Osteoblast (primary cell): ENCODE results near the gene CADPS. TPM values are rescaled to one million over a fixed set of nuclear protein-coding genes. Genes with fewer than 3 reads are reported as not detected.

Experiments used
- DNase-seq: peaks from one replicate; pipeline ENCODE4 v3.0.0; 2011; ENCODE audit warnings: low spot score, mixed read lengths; ENCODE audit not compliant: insufficient read length; ENCODE audit errors: missing footprints
- H2AFZ ChIP-seq: 2 replicates; pipeline ENCODE4 v1.6.0; 2011; ENCODE audit warnings: mild to moderate bottlenecking, low read length
- H3K27ac ChIP-seq: 2 replicates; pipeline ENCODE4 v1.5.1; 2011; ENCODE audit warnings: mild to moderate bottlenecking, low read depth, low read length, moderate library complexity
- H3K27me3 ChIP-seq: 2 replicates; pipeline ENCODE4 v1.6.0; 2012; ENCODE audit warnings: mild to moderate bottlenecking, control low read depth, inconsistent platforms, low read length, moderate library complexity; ENCODE audit not compliant: insufficient read depth
- H3K36me3 ChIP-seq: 2 replicates; pipeline ENCODE4 v1.5.1; 2011; ENCODE audit warnings: mild to moderate bottlenecking, low read length, control low read depth, moderate library complexity; ENCODE audit not compliant: insufficient read depth
- H3K4me1 ChIP-seq: 2 replicates; pipeline ENCODE4 v1.5.1; 2011; ENCODE audit warnings: mild to moderate bottlenecking, low read length, control low read depth, moderate library complexity; ENCODE audit not compliant: insufficient read depth
- H3K4me2 ChIP-seq: 2 replicates; pipeline ENCODE4 v1.6.0; 2011; ENCODE audit warnings: mild to moderate bottlenecking, low read length; ENCODE audit not compliant: insufficient read depth
- H3K4me3 ChIP-seq: fragments of 200-600 bp; sonication (generic); 3 replicates; pipeline ENCODE4 v1.5.1; 2012; ENCODE audit warnings: mild to moderate bottlenecking, low read length, inconsistent platforms; ENCODE audit not compliant: insufficient read depth
- H3K79me2 ChIP-seq: 2 replicates; pipeline ENCODE4 v1.6.0; 2012; ENCODE audit warnings: mild to moderate bottlenecking, low read length, control low read depth, inconsistent platforms; ENCODE audit not compliant: insufficient read depth
- H3K9me3 ChIP-seq: 2 replicates; pipeline ENCODE4 v1.5.1; 2011; ENCODE audit warnings: low read depth, low read length, control low read depth
- H4K20me1 ChIP-seq: 2 replicates; pipeline ENCODE4 v1.6.0; 2012; ENCODE audit warnings: mild to moderate bottlenecking, low read length, control low read depth; ENCODE audit not compliant: insufficient read depth
- total RNA-seq: library from RNA; depleted of rRNA; stranded (reverse); fragments of >200 nt; gene quantifications from 2 replicates; pipeline ENCODE4 v1.2.3, GENCODE V29; 2012
- TF ChIP-seq, protein P1 (sequence below): IDR thresholded peaks from 2 replicates; pipeline ENCODE4 v1.5.1; 2011; ENCODE audit warnings: mild to moderate bottlenecking, low read depth, low read length, moderate library complexity; ENCODE audit errors: extremely low read depth

CADPS gene
- total RNA-seq, 1 donor, result not detected

- no peak overlapping the region for H3K4me3 ChIP-seq
- no peaks in the 10 kb centered on the region for H3K36me3 ChIP-seq
- DNase-seq, result no peak
- H3K4me1 ChIP-seq, result no peaks in the 10 kb centered on the region
- H3K4me2 ChIP-seq, result no peak overlapping the region
- no peak overlapping the region for H3K27ac ChIP-seq
- H3K79me2 ChIP-seq, result no peaks in the 10 kb centered on the region
- TF ChIP-seq, protein P1, sequence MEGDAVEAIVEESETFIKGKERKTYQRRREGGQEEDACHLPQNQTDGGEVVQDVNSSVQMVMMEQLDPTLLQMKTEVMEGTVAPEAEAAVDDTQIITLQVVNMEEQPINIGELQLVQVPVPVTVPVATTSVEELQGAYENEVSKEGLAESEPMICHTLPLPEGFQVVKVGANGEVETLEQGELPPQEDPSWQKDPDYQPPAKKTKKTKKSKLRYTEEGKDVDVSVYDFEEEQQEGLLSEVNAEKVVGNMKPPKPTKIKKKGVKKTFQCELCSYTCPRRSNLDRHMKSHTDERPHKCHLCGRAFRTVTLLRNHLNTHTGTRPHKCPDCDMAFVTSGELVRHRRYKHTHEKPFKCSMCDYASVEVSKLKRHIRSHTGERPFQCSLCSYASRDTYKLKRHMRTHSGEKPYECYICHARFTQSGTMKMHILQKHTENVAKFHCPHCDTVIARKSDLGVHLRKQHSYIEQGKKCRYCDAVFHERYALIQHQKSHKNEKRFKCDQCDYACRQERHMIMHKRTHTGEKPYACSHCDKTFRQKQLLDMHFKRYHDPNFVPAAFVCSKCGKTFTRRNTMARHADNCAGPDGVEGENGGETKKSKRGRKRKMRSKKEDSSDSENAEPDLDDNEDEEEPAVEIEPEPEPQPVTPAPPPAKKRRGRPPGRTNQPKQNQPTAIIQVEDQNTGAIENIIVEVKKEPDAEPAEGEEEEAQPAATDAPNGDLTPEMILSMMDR, result no peak
- peaks cover 8% of the 10 kb centered on the region for H3K27me3 ChIP-seq
- H2AFZ ChIP-seq, result no peak overlapping the region
- no peaks in the 10 kb centered on the region for H3K9me3 ChIP-seq
- H4K20me1 ChIP-seq, result no peaks in the 10 kb centered on the region
These were observed 441.8 kb downstream of the CADPS start for GRCh38 chr3:62433396-62433795.

- Histone ChIP-seq H2AFZ (no peak overlapping the region), H3K79me2 (no peaks in the 10 kb centered on the region), H4K20me1 (no peaks in the 10 kb centered on the region), H3K27me3 (no peaks in the 10 kb centered on the region), H3K4me2 (no peak overlapping the region), H3K4me3 (no peak overlapping the region), H3K4me1 (no peaks in the 10 kb centered on the region), H3K9me3 (no peaks in the 10 kb centered on the region), H3K36me3 (no peaks in the 10 kb centered on the region), H3K27ac (no peak overlapping the region)
- no peak for DNase-seq
- TF ChIP-seq, protein P1, result no peak
These were observed 454.0 kb downstream of the CADPS start for GRCh38 chr3:62421207-62421606.

DNA sequence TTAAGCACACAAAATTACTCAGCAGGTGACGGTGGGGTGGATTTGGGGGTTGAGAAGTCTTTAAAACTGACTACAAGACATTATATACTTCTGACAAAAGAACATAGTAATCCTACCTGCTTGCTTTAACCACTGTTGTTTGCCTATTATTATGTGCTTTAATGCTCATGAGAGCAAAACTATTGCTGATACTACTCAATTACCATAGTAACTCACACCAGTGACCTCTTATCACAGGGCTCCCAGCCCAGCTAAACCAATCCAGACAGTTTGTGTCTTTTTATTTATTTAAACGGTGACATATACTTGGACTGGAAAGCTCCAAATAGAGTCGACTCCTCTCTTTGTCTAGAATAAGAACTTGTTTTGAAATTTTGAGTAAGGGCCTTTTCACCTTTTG, 459.1 kb downstream of the CADPS start:
- Histone ChIP-seq H3K79me2 (no peaks in the 10 kb centered on the region), H3K27me3 (no peaks in the 10 kb centered on the region), H3K36me3 (no peaks in the 10 kb centered on the region), H3K27ac (no peak overlapping the region), H3K4me2 (no peak overlapping the region), H2AFZ (no peak overlapping the region), H4K20me1 (no peaks in the 10 kb centered on the region), H3K4me1 (no peaks in the 10 kb centered on the region), H3K4me3 (no peak overlapping the region), H3K9me3 (no peaks in the 10 kb centered on the region)
- TF ChIP-seq, protein P1, result no peak
- DNase-seq, result no peak

- no peaks in the 10 kb centered on the region for H4K20me1 ChIP-seq
- TF ChIP-seq, protein P1, result no peak
- H3K9me3 ChIP-seq, result no peaks in the 10 kb centered on the region
- no peak overlapping the region for H2AFZ ChIP-seq
- H3K4me1 ChIP-seq, result no peaks in the 10 kb centered on the region
- H3K79me2 ChIP-seq, result no peaks in the 10 kb centered on the region
- H3K27ac ChIP-seq, result no peak overlapping the region
- DNase-seq, result peak; percentile 23
- H3K27me3 ChIP-seq, result no peaks in the 10 kb centered on the region
- H3K4me3 ChIP-seq, result no peak overlapping the region
- no peak overlapping the region for H3K4me2 ChIP-seq
- H3K36me3 ChIP-seq, result no peaks in the 10 kb centered on the region
These were observed 459.9 kb downstream of the CADPS start for GRCh38 chr3:62415312-62415801.
